NCI-H2227 (cell line): ENCODE data around the gene DUSP2.
"Not testable (repeated sequence)": the region's sequence is repeated elsewhere in the genome, so short reads cannot be mapped to it uniquely, and the experiment has no call there.

Experiments
- DNase-seq: peaks from one replicate; lab custom pipeline; 2025; ENCODE audit not compliant: unreplicated experiment; lab: John Stamatoyannopoulos, UW

DUSP2 gene

GRCh38 chr2:96163768-96164429 is 18.7 kb upstream of the DUSP2 start:
- DNase-seq, result no peak

GRCh38 chr2:96163415-96163767 is 18.2 kb upstream of the DUSP2 start:
- no peak for DNase-seq

- no peak for DNase-seq
Measured at GRCh38 chr2:96161898-96162297, 16.7 kb upstream of the DUSP2 start.

GRCh38 chr2:96160366-96160765 is 15.1 kb upstream of the DUSP2 start:
- not testable (repeated sequence) for DNase-seq

- DNase-seq, result no peak
Measured at GRCh38 chr2:96159084-96159830, 14.0 kb upstream of the DUSP2 start.

GRCh38 chr2:96158554-96158940 is 13.3 kb upstream of the DUSP2 start:
- DNase-seq, result no peak

GRCh38 chr2:96157649-96158553 is 12.7 kb upstream of the DUSP2 start:
- no peak for DNase-seq

- DNase-seq, result no peak
Measured at GRCh38 chr2:96156926-96157648, 11.8 kb upstream of the DUSP2 start.

GRCh38 chr2:96156011-96156820 is 11.0 kb upstream of the DUSP2 start:
- no peak for DNase-seq

GRCh38 chr2:96154506-96155380 is 9.5 kb upstream of the DUSP2 start:
- DNase-seq, result no peak

GRCh38 chr2:96153991-96154431 is 8.8 kb upstream of the DUSP2 start:
- no peak for DNase-seq

- no peak for DNase-seq
Measured at GRCh38 chr2:96153291-96153713, 8.1 kb upstream of the DUSP2 start.

GRCh38 chr2:96152304-96153161 is 7.3 kb upstream of the DUSP2 start:
- no peak for DNase-seq

GRCh38 chr2:96151595-96152303 is 6.5 kb upstream of the DUSP2 start:
- DNase-seq, result no peak

- no peak for DNase-seq
Measured at GRCh38 chr2:96150791-96151594, 5.8 kb upstream of the DUSP2 start.

GRCh38 chr2:96150007-96150640 is 4.9 kb upstream of the DUSP2 start:
- DNase-seq, result no peak
